GM19035 (cell line): ENCODE results near the gene SOX12.
"Not testable (repeated sequence)": the region's sequence is repeated elsewhere in the genome, so short reads cannot be mapped to it uniquely, and the experiment has no call there.

Source experiments
- ATAC-seq: cut with Tn5 transposase; IDR thresholded peaks from one replicate; pipeline ENCODE4 v1.9.1; 2021; ENCODE audit not compliant: unreplicated experiment

The SOX12 gene

GRCh38 chr20:358891-359555 lies 33.7 kb downstream of the SOX12 start:
- no peak for ATAC-seq

GRCh38 chr20:361561-361960 lies 36.2 kb downstream of the SOX12 start:
- ATAC-seq = no peak

- no peak for ATAC-seq
These were observed 37.2 kb downstream of the SOX12 start for GRCh38 chr20:362271-363254.

- no peak for ATAC-seq
These were observed 38.1 kb downstream of the SOX12 start for GRCh38 chr20:363319-364078.

- no peak for ATAC-seq
These were observed 39.8 kb downstream of the SOX12 start for GRCh38 chr20:364905-365794.

- ATAC-seq = no peak
These were observed 40.8 kb downstream of the SOX12 start for GRCh38 chr20:366041-366718.

- ATAC-seq = no peak
These were observed 41.5 kb downstream of the SOX12 start for GRCh38 chr20:366719-367485.

GRCh38 chr20:367486-367887 lies 42.1 kb downstream of the SOX12 start:
- ATAC-seq = no peak

- ATAC-seq = no peak
These were observed 43.6 kb downstream of the SOX12 start for GRCh38 chr20:368915-369314.

GRCh38 chr20:370151-370600 lies 44.8 kb downstream of the SOX12 start:
- ATAC-seq = no peak

GRCh38 chr20:370977-371754 lies 45.8 kb downstream of the SOX12 start:
- ATAC-seq = no peak

GRCh38 chr20:371755-372542 lies 46.6 kb downstream of the SOX12 start:
- ATAC-seq = no peak

- not testable (repeated sequence) for ATAC-seq
These were observed 47.3 kb downstream of the SOX12 start for GRCh38 chr20:372543-373082.

GRCh38 chr20:373171-373890 lies 48.0 kb downstream of the SOX12 start:
- ATAC-seq = no peak

GRCh38 chr20:375265-375889 lies 50.0 kb downstream of the SOX12 start:
- no peak for ATAC-seq

GRCh38 chr20:376089-376488 lies 50.7 kb downstream of the SOX12 start:
- ATAC-seq = no peak
